ENCODE results near the gene PSMD8. TPM values are rescaled to one million over a fixed set of nuclear protein-coding genes. Genes with fewer than 3 reads are reported as not detected.

Gene PSMD8
- total and polyA plus RNA-seq, 2 of the 8 experiments (the other 6 are each of a cell fraction or from before 2014, with no cell fraction given) = 170 to 486 TPM

DNA sequence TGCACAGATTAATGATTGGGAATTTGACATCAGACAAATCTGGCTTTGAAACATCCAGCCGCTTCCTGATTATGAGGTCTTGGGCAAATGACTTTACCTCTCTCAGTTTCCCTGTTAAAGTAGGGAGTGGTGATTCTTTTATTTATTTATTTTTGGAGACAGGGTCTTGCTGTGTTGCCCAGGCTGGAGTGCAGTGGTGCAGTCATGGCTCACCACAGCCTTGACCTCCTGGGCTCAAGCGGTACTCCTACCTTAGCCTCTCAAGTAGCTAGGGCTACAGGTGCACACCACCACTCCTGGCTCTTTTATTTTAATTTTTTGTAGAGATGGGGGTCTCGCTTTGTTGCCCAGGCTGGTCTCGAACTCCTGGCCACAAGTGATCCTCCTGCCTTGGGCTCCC is 2.7 kb downstream of the PSMD8 start (continued):
- no peak for TF ChIP-seq RBBP5 (IDR thresholded peaks at IDR 0.05; ENCODE audit: borderline replicate concordance, low read depth, low read length)
- TF ChIP-seq BACH1 (IDR thresholded peaks at IDR 0.05; ENCODE audit: low read length) = no peak
- TF ChIP-seq RFX5 (IDR thresholded peaks at IDR 0.05; ENCODE audit: borderline replicate concordance, low read depth, low read length) = no peak
- TF ChIP-seq BRCA1 (IDR thresholded peaks at IDR 0.05; ENCODE audit: low read depth, low read length) = no peak
- no peak for TF ChIP-seq MAFK (IDR thresholded peaks at IDR 0.05; ENCODE audit: low read depth, low read length)

Measured in H1 (cell line).